Activated CD4-positive, alpha-beta T cell treated with anti-CD3 and anti-CD28 coated beads, Interleukin-2, Interleukin-4, amounts not matched to agents 100 ng/mL and 50 ng/mL, durations not matched to agents 16 hours and 8 hours (primary cell): ENCODE results near the gene TRIO.

Source experiments
- DNase-seq: peaks from one replicate; pipeline ENCODE4 v3.0.0-alpha.2; 2020; ENCODE audit warnings: low spot score

TRIO gene

GRCh38 chr5:14226554-14226953, 83.4 kb downstream of the TRIO start:
- no peak for DNase-seq

- DNase-seq, result no peak
Observed at GRCh38 chr5:14226992-14227391, 83.8 kb downstream of the TRIO start.

- DNase-seq, result no peak
Observed at GRCh38 chr5:14227513-14227912, 84.4 kb downstream of the TRIO start.

GRCh38 chr5:14228219-14228618, 85.1 kb downstream of the TRIO start:
- no peak for DNase-seq

GRCh38 chr5:14229181-14229580, 86.0 kb downstream of the TRIO start:
- DNase-seq, result no peak

GRCh38 chr5:14229734-14230133, 86.6 kb downstream of the TRIO start:
- no peak for DNase-seq

- DNase-seq, result no peak
Observed at GRCh38 chr5:14231156-14231555, 88.0 kb downstream of the TRIO start.

GRCh38 chr5:14231890-14232289, 88.7 kb downstream of the TRIO start:
- no peak for DNase-seq

- no peak for DNase-seq
Observed at GRCh38 chr5:14234204-14234603, 91.1 kb downstream of the TRIO start.

- DNase-seq, result no peak
Observed at GRCh38 chr5:14235872-14236271, 92.7 kb downstream of the TRIO start.

GRCh38 chr5:14236757-14237156, 93.6 kb downstream of the TRIO start:
- no peak for DNase-seq

- no peak for DNase-seq
Observed at GRCh38 chr5:14237317-14238086, 94.4 kb downstream of the TRIO start.

GRCh38 chr5:14238272-14238671, 95.1 kb downstream of the TRIO start:
- DNase-seq, result no peak

- no peak for DNase-seq
Observed at GRCh38 chr5:14239404-14239803, 96.3 kb downstream of the TRIO start.

- DNase-seq, result no peak
Observed at GRCh38 chr5:14239951-14240350, 96.8 kb downstream of the TRIO start.

- DNase-seq, result no peak
Observed at GRCh38 chr5:14240359-14240758, 97.2 kb downstream of the TRIO start.

- no peak for DNase-seq
Observed at GRCh38 chr5:14241141-14241540, 98.0 kb downstream of the TRIO start.

- no peak for DNase-seq
Observed at GRCh38 chr5:14242447-14242846, 99.3 kb downstream of the TRIO start.

- DNase-seq, result no peak
Observed at GRCh38 chr5:14242871-14243383, 99.8 kb downstream of the TRIO start.

- no peak for DNase-seq
Observed at GRCh38 chr5:14243766-14244165, 100.6 kb downstream of the TRIO start.

- DNase-seq, result no peak
Observed at GRCh38 chr5:14244721-14245120, 101.6 kb downstream of the TRIO start.

GRCh38 chr5:14245132-14245925, 102.2 kb downstream of the TRIO start:
- no peak for DNase-seq

GRCh38 chr5:14246350-14247053, 103.4 kb downstream of the TRIO start:
- no peak for DNase-seq
